Keratinocyte (primary cell): Measurements from ENCODE around the gene BTBD10.

ENCODE experiments used
- CTCF ChIP-seq, 3 experiments: IDR thresholded peaks in 1 of 3; conservative IDR thresholded peaks in 1 of 3; optimal IDR thresholded peaks in 1 of 3; 2 replicates in 2 of 3; 3 replicates in 1 of 3; pipeline versions ENCODE3 to v1.5.1; 2011; ENCODE audit warnings: low read length in 3 of 3, mild to moderate bottlenecking in 3 of 3, moderate library complexity in 2 of 3, control low read depth in 1 of 3, inconsistent platforms in 1 of 3; ENCODE audit not compliant: insufficient read depth in 2 of 3; ENCODE audit errors: extremely low read depth in 1 of 3
- EZH2 ChIP-seq: IDR thresholded peaks from one replicate; pipeline ENCODE4 v1.6.1; 2012; ENCODE audit warnings: inconsistent platforms, mild to moderate bottlenecking, low read length, moderate library complexity

DNA sequence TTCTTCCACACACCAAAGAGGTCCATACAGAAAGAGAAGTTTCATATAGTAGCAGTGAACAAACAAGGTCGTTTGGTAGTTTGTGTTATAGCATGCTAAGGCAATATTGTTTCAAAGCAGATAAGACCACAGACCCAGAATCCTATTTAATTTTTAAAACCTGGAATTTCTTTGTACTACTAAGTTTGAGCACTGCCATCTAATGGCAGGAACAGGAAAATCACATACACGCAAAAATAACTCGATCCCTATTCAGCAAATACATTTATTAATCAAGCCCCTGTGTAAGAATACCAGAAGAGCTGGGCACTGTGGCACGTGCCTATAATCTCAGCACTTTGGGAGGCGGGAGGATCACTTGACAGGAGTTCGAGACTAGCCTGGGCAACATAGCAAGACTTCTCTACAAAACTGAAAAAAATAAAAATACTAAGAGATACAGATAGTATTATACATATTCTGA lies 2.9 kb upstream of the BTBD10 start:
- TF ChIP-seq EZH2, result no peak
- TF ChIP-seq CTCF (optimal IDR thresholded peaks at IDR 0.05 in 1 of 3, IDR thresholded peaks at IDR 0.05 in 1 of 3, conservative IDR thresholded peaks at IDR 0.05 in 1 of 3; ENCODE audit: extremely low read depth in 1 of 3, insufficient read depth in 2 of 3, low read length in 3 of 3), result peak in 2 of 3 experiments; percentile 43 to 51
